RWPE1 (cell line): Measurements from ENCODE around the gene P4HA3.

Experiments used
- CTCF ChIA-PET: fragments of 350-600 bp; sonication (Branson Sonifier 250); formaldehyde crosslinking; extraction: SDS; loops from one replicate; lab custom pipeline; 2021; lab: Yijun Ruan, JAX
- POLR2A ChIA-PET: fragments of 400-600 bp; formaldehyde crosslinking; extraction: SDS; loops from one replicate; lab custom pipeline; 2020; ENCODE audit warnings: antibody characterized with exemption; ENCODE audit not compliant: low non-redundant PET; lab: Yijun Ruan, JAX
- DNase-seq: peaks from one replicate; pipeline ENCODE4 v3.0.0; 2012; ENCODE audit warnings: low spot score
- H3K27ac ChIP-seq: fragments of 450-650 bp; 2 replicates; pipeline ENCODE4 v1.5.1; 2017
- TF ChIP-seq, protein P1 (sequence below): fragments of 450-650 bp; conservative IDR thresholded peaks from 2 replicates; pipeline ENCODE4 v1.5.1; 2017; ENCODE audit warnings: low read depth, mild to moderate bottlenecking

The P4HA3 gene

GRCh38 chr11:74265256-74265655 is 46.2 kb downstream of the P4HA3 start:
- no peak overlapping the region for H3K27ac ChIP-seq
- TF ChIP-seq, protein P1, sequence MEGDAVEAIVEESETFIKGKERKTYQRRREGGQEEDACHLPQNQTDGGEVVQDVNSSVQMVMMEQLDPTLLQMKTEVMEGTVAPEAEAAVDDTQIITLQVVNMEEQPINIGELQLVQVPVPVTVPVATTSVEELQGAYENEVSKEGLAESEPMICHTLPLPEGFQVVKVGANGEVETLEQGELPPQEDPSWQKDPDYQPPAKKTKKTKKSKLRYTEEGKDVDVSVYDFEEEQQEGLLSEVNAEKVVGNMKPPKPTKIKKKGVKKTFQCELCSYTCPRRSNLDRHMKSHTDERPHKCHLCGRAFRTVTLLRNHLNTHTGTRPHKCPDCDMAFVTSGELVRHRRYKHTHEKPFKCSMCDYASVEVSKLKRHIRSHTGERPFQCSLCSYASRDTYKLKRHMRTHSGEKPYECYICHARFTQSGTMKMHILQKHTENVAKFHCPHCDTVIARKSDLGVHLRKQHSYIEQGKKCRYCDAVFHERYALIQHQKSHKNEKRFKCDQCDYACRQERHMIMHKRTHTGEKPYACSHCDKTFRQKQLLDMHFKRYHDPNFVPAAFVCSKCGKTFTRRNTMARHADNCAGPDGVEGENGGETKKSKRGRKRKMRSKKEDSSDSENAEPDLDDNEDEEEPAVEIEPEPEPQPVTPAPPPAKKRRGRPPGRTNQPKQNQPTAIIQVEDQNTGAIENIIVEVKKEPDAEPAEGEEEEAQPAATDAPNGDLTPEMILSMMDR = no peak
- no peak for DNase-seq
- POLR2A ChIA-PET = no interaction called here
- CTCF ChIA-PET = interaction anchor here (0.6 kb wide), 1 partner anchor 166 kb away, joined by 3 read pairs; no protein-coding TSS in a partner anchor

DNA sequence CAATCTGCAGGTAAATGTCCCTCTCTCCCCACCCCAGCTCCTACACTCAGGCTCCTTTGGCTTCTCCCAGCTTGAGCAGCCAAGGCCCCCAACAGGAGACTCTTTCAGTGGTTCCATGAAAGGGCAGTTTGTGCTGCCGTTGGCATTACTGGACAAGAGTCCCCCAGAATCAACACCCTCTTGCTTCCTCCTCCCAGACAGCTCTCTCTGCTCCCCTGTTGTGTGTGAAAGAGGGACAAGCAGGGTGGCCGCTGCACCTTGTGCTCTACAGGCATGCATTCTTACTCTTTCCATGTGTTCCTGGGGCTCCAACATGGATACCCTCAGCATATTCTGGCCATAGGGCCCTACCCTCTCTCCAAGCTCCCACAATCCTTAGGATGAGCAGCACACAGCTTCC is 48.7 kb downstream of the P4HA3 start:
- TF ChIP-seq, protein P1 = no peak
- H3K27ac ChIP-seq = no peak overlapping the region
- no peak for DNase-seq
- CTCF ChIA-PET = no interaction called here
- POLR2A ChIA-PET = no interaction called here

- POLR2A ChIA-PET = no interaction called here
- TF ChIP-seq, protein P1 = no peak
- no peak for DNase-seq
These were observed 53.4 kb downstream of the P4HA3 start for GRCh38 chr11:74257959-74258553.

GRCh38 chr11:74256378-74257133 is 54.9 kb downstream of the P4HA3 start:
- TF ChIP-seq, protein P1 = no peak
- ChIA-PET CTCF (interaction anchor here (1.0 to 2.1 kb wide), 8 partner anchors 10 to 196 kb away, joined by 3 to 25 read pairs (median 6); no protein-coding TSS in a partner anchor), POLR2A (no interaction called here)
- no peak overlapping the region for H3K27ac ChIP-seq
- DNase-seq = no peak

More at GRCh38 chr11:74257959-74258553, 53.4 kb downstream of the P4HA3 start:
- no peak overlapping the region for H3K27ac ChIP-seq
- CTCF ChIA-PET = no interaction called here

GRCh38 chr11:74255741-74256375 is 55.6 kb downstream of the P4HA3 start:
- TF ChIP-seq, protein P1 = peak; percentile 91
- POLR2A ChIA-PET = no interaction called here
- DNase-seq = peak; percentile 79
- CTCF ChIA-PET = interaction anchor here (0.6 to 2.1 kb wide), 11 partner anchors 9 to 920 kb away, joined by 3 to 25 read pairs (median 6); no protein-coding TSS in a partner anchor
- no peak overlapping the region for H3K27ac ChIP-seq

DNA sequence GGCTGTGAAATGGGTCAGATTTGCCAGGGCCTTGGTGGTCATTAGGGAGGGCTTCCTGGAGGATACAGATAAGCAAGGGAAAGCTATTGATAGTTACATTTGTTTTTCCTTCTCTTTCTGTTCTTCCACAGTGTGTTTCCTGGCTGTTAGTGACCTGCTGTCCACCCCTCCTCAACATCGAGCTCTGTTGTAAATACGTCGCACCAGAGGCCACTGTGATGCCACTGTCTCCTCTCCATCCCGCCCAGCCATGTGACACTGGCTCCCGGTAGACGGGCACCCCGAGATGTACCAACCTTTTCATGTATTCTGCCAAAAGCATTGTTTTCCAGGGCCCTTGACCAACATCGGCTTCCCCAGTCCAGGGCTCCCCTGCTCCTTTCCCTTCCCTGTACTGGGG is 58.1 kb downstream of the P4HA3 start:
- TF ChIP-seq, protein P1 = no peak
- H3K27ac ChIP-seq = no peak overlapping the region
- ChIA-PET CTCF (interaction anchor here (0.7 to 1.9 kb wide), 3 partner anchors 15 to 196 kb away, joined by 4 to 5 read pairs (median 5); no protein-coding TSS in a partner anchor), POLR2A (no interaction called here)
- DNase-seq = no peak
